Adrenal gland (tissue), 5 donors: Measurements from ENCODE around the gene ANK2.

Experiments
- CTCF ChIP-seq, 6 experiments: fragments of 450-650 bp in 4 of 6; fragments of 200-600 bp in 2 of 6; sonication (generic) in 1 of 6; IDR thresholded peaks; 1 replicate in 5 of 6; 2 replicates in 1 of 6; pipeline versions ENCODE4 v1.5.1 to v1.8.0; 2016 to 2021; ENCODE audit warnings: antibody characterized with exemption in 6 of 6, mild to moderate bottlenecking in 2 of 6, moderate library complexity in 1 of 6
- POLR2A ChIP-seq, 2 donors: fragments of 450-650 bp; IDR thresholded peaks; one replicate each; pipeline ENCODE4 v1.6.1; 2017; ENCODE audit warnings: antibody characterized with exemption in 2 of 2, mild to moderate bottlenecking in 2 of 2, moderate library complexity in 1 of 2
- donor health status: DM: no; HTN: no; CAD: no.

- TF ChIP-seq POLR2A (IDR thresholded peaks at IDR 0.05) (no peak), CTCF (IDR thresholded peaks at IDR 0.05) (no peak)
Observed at GRCh38 chr4:113223001-113223400, 173.5 kb downstream of the ANK2 start.
